Measurements from ENCODE around the gene ATRAID.

ATRAID gene

GRCh38 chr2:27220091-27220490 is 8.2 kb downstream of the ATRAID start:
- no peak for DNase-seq

GRCh38 chr2:27221166-27221565 is 9.3 kb downstream of the ATRAID start:
- DNase-seq, result no peak

GRCh38 chr2:27222407-27222806 is 10.6 kb downstream of the ATRAID start:
- no peak for DNase-seq

- DNase-seq, result no peak
These were observed 11.6 kb downstream of the ATRAID start for GRCh38 chr2:27223416-27223815.

- DNase-seq, result no peak
These were observed 13.7 kb downstream of the ATRAID start for GRCh38 chr2:27225526-27225925.

- DNase-seq, result no peak
These were observed 15.7 kb downstream of the ATRAID start for GRCh38 chr2:27227501-27227900.

- no peak for DNase-seq
These were observed 20.1 kb downstream of the ATRAID start for GRCh38 chr2:27231921-27232320.

- DNase-seq, result no peak
These were observed 21.5 kb downstream of the ATRAID start for GRCh38 chr2:27233341-27233740.

- no peak for DNase-seq
These were observed 24.3 kb downstream of the ATRAID start for GRCh38 chr2:27236136-27236535.

GRCh38 chr2:27236626-27237025 is 24.8 kb downstream of the ATRAID start:
- no peak for DNase-seq

- no peak for DNase-seq
These were observed 25.6 kb downstream of the ATRAID start for GRCh38 chr2:27237341-27237945.

GRCh38 chr2:27238976-27239375 is 27.1 kb downstream of the ATRAID start:
- DNase-seq, result no peak

GRCh38 chr2:27240406-27240805 is 28.6 kb downstream of the ATRAID start:
- no peak for DNase-seq

- no peak for DNase-seq
These were observed 30.1 kb downstream of the ATRAID start for GRCh38 chr2:27241761-27242613.

- no peak for DNase-seq
These were observed 30.7 kb downstream of the ATRAID start for GRCh38 chr2:27242614-27242951.

- DNase-seq, result no peak
These were observed 31.7 kb downstream of the ATRAID start for GRCh38 chr2:27243391-27244130.

GRCh38 chr2:27245116-27245515 is 33.3 kb downstream of the ATRAID start:
- DNase-seq, result no peak

GRCh38 chr2:27245626-27246025 is 33.8 kb downstream of the ATRAID start:
- DNase-seq, result no peak

GRCh38 chr2:27247893-27248292 is 36.1 kb downstream of the ATRAID start:
- no peak for DNase-seq

GRCh38 chr2:27249159-27249890 is 37.5 kb downstream of the ATRAID start:
- DNase-seq, result no peak

- no peak for DNase-seq
These were observed 38.2 kb downstream of the ATRAID start for GRCh38 chr2:27249891-27250651.

- no peak for DNase-seq
These were observed 39.0 kb downstream of the ATRAID start for GRCh38 chr2:27250652-27251379.

Data from amniotic stem cell (primary cell).